ENCODE measurements around the gene TLR4. TPM values are rescaled to one million over a fixed set of nuclear protein-coding genes. Genes with fewer than 3 reads are reported as not detected.
A peak's percentile ranks its signal among the peaks of the same experiment; 100 is the strongest.

Gene TLR4
- total RNA-seq, result 116 and 187 TPM in 2 replicates

DNA sequence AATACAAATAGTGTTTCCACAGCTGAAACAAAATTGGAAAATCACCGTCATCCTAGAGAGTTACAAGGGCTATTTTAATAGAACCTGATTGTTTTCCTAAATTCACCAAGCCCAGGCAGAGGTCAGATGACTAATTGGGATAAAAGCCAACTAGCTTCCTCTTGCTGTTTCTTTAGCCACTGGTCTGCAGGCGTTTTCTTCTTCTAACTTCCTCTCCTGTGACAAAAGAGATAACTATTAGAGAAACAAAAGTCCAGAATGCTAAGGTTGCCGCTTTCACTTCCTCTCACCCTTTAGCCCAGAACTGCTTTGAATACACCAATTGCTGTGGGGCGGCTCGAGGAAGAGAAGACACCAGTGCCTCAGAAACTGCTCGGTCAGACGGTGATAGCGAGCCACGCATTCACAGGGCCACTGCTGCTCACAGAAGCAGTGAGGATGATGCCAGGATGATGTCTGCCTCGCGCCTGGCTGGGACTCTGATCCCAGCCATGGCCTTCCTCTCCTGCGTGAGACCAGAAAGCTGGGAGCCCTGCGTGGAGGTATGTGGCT, at the start of gene TLR4:
Gene TLR4 (plus strand): TSS at position 380 of the 552 bp plus-strand sequence. CDS start 70 bp downstream, at position 450.
- DNase-seq (ENCODE audit: low read depth in 2 of 2), result peak; percentile 95 to 98

GRCh38 chr9:117656002-117656401, 48.2 kb upstream of the TLR4 start:
- DNase-seq (ENCODE audit: low read depth in 2 of 2), result no peak

DNA sequence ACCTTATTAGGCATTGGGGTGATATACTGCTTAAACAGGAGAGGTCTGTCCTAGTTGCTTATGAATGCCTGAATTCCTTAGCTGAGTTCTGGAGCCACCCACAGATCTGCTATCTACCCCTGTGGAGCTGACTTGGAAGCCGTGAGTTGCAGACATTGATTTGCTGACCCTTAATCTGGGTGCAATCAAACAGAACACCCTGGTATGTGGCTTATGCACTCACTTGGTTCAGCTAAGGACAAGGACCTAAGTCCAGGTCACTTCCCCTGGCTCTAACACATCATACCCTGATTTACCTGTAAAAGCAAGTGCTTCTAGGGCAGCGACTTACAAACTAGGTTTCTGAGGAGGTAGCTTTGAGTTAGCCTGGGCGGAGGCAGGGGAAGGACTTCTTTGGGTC, 41.6 kb upstream of the TLR4 start:
- DNase-seq (ENCODE audit: low read depth in 2 of 2), result no peak

- DNase-seq (ENCODE audit: low read depth in 2 of 2), result no peak
Measured at GRCh38 chr9:117664419-117664818, 39.8 kb upstream of the TLR4 start.

DNA sequence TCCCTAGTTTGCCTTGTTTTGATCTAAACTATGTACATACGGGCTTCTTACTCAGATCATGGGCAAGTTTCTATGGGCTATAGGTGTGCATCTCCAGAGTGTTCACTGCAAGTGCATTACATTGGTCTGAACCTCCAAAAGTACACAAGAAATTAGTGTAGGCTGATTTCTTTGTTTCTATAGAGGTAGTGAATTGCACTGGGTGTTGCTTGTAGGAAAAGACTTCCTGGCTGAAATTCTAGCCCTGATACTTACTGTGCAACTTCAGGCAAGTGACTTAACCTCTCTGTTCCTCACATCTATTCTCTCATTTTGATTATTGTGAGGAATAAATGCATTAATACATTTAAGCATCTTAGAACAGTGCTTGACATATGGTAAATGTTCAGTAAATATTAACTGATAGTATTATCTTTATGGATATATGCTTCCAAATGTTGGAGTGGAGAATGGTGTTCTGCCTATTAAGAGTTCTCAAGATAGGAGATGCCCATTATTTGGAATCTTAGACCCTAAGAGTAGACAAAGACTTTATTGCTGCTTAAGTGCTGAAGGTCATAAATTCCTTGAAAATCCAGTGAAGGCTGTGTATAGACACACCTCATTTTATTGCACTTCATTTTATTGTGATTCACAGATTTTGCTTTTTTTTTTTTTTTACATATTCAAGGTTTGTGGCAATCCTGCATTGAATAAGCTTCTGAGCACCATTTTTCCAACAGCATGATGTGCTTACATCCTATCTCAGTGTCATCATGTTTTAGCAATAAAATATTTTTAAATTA, 38.4 kb upstream of the TLR4 start:
- no peak for DNase-seq (ENCODE audit: low read depth in 2 of 2)

DNA sequence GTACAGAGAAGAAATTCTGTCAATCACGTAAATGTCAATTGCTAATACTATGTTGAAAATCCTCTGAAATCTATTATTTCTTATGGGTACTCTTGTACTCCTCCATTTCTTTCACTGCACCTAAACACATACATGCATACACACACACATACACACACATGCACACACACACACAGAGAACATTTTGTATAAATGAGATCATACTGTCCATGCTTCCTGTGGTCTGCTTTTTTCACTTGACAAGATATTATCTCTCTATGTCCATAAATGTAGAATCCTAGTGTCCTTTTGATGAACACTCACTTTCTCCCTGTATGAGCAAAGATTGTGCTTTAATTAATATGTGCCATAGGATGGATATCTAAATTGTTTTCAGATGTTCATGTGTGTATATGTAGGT, 32.7 kb upstream of the TLR4 start:
- DNase-seq (ENCODE audit: low read depth in 2 of 2), result peak; percentile 8 to 57

DNA sequence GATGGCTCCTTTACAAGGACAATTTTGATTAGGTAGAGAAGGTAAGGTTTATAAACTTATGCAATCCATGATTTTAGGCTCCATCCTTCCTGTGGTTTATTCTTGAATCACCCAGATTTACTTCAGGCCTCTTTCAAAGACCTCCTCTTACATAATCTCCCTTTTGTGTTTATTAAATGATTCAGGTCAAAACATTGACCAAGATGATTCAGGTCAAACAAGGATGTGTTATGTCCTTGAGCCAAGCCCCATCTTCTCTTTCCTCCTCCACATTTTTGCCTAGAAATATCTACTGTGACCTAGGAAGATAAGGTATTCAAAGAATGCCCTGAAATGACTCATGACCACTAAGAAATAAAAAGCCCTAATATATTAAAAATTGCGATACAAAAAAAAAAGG, 31.8 kb upstream of the TLR4 start:
- DNase-seq (ENCODE audit: low read depth in 2 of 2), result peak in 1 of 2 donors; percentile 37

GRCh38 chr9:117677572-117677971, 26.6 kb upstream of the TLR4 start:
- DNase-seq (ENCODE audit: low read depth in 2 of 2), result peak; percentile 81 to 93

- peak; percentile 57 to 68 for DNase-seq (ENCODE audit: low read depth in 2 of 2)
Measured at GRCh38 chr9:117678871-117679270, 25.3 kb upstream of the TLR4 start.

GRCh38 chr9:117679416-117679815, 24.8 kb upstream of the TLR4 start:
- DNase-seq (ENCODE audit: low read depth in 2 of 2), result peak; percentile 80

DNA sequence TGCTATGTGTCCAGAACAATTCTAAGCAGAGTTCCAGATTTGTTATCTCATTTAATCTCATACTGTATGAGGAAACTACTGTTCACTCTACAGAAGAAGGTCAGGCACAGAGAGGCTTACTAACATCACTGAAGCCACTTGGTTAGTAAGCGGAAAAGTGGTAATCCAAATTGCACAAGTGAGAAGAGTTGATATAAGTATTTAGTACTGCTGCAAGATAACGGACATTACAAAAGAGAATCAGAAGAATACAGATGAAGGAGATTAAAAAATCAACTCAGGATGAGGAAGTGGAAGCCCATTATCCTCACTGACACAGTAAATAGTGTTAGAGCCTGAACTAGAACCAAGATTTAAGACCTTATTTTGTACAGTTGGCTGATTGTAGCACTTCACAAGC, 22.3 kb upstream of the TLR4 start:
- no peak for DNase-seq (ENCODE audit: low read depth in 2 of 2)

DNA sequence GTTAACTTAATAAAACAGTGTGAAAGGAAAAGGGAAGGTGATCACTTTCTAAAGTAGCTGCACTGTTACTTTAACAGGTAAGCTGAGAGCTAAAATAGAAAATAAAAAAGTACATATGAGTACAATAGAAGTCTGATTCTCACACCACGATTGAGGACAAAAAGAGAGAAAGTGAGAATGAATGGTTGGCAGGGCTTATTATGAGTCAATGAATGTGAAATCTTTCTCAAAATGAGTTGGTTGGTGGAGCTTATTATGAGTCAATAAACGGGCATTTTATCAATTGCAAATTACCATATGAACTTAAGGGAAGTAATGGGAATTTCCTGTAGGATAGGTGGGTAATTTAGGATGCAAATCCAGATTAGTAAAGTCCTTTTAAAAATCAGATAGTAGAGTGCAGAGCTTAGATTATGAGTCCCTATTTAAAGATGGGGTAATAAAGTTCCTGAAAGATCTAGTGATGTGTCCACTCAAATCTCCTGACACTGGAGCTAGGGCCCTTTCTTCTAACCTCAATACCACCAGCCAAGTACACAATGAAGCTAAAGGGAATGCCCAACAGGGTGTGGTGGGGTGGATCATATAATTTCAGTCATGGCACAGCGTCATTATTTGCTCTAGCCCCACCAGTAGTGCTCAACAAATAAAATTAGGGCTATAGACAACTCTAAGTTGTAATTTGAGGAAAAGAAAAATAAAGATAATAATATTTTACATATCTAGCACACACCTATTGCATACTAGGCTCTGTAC, 21.1 kb upstream of the TLR4 start:
- peak; percentile 6 to 42 for DNase-seq (ENCODE audit: low read depth in 2 of 2)

DNA sequence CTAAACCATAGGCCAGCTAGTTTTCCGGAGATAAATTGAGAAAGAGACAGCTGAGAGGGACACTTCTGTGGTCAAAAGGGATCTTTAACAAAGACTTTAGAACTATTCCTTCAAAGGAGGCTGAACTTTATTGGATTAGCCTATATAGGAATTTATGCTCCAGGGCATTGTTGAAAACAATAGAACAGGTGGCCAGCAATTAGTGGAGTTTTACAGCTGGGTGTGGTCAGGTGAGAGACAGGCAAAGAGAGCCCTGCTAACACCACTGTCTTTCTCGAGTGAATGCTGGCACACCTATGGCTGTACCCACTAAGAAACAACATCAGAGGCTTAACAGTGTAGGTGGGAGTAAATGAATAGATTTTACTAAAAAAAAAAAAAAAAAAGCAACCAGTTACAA, 16.7 kb upstream of the TLR4 start:
- DNase-seq (ENCODE audit: low read depth in 2 of 2), result no peak

DNA sequence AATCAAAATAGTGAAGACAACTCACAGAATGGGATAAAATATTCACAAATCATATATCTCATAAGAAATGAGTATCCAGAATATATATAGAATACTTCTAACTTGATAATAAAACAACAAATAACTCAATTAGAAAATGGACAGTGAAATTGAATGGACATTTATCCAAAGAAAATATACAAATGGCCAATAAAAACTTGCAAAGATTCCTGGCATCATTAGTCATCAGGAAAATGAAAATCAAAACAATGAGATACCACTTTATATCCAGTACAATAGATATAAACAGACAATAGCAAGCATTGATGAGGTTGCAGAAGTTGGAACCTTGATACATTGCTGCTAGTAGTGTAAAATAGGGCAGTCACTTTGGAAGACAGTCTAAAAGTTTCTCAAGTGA, 12.8 kb upstream of the TLR4 start:
- DNase-seq (ENCODE audit: low read depth in 2 of 2), result peak; percentile 53 to 83

- no peak for DNase-seq (ENCODE audit: low read depth in 2 of 2)
Measured at GRCh38 chr9:117696154-117696553, 8.0 kb upstream of the TLR4 start.

DNA sequence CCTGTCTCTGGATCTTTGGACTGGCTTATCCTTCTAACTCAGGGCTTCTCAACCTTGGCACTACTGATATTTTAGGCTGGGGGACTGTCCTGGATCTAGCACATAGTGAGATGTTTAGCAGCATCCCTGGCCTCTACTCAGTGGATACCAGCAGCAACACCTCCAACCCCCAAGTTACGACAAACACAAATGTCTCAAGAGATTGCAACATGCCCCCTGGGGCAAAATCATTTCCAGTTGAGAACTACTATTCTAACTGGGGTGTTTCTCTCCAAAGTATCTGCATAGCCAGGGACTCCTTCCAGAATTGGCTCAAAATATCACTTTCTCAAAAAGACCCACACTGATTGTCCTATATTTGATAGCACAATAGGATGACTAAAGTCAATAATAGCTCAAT, 7.2 kb upstream of the TLR4 start:
- DNase-seq (ENCODE audit: low read depth in 2 of 2), result no peak

DNA sequence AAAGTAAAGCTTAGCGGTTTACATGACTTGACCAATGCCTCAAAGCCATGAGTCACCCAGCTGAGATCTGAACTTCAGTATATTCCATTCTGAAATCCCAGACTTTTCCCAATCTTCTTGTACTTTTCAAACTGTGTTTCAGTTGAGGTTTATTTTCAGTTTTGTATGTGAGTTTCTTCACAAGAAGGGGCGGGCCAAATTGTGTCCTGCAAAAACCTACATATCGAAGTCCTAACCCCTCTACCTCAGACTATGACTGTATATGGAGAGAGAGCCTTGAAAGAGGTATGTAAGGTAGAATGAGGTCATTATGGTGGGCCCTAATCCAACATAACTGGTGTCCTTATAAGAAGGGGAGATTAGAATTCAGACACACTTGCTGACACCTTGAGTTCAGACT, 666 bp upstream of the TLR4 start:
- peak in 1 of 2 donors; percentile 73 for DNase-seq (ENCODE audit: low read depth in 2 of 2)

DNA sequence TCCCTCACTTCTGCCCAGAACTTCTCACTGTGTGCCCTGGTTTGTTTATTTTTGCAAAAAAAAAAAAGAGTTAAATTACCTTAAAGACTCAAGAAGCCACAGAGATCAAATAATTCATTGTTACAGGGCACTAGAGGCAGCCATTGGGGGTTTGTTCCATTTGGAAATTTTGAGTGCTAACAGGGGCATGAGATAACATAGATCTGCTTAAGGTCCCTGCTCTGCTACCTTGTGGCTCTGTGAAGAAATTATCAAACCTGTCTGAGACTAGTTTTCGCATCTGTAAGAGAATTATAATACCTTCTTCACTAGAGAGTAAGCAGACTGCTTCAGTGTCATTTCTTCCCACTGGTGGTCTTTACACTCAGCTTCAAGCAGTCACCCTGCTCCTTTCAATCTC, 394 bp downstream of the TLR4 start:
- DNase-seq (ENCODE audit: low read depth in 2 of 2), result peak in 1 of 2 donors; percentile 23

DNA sequence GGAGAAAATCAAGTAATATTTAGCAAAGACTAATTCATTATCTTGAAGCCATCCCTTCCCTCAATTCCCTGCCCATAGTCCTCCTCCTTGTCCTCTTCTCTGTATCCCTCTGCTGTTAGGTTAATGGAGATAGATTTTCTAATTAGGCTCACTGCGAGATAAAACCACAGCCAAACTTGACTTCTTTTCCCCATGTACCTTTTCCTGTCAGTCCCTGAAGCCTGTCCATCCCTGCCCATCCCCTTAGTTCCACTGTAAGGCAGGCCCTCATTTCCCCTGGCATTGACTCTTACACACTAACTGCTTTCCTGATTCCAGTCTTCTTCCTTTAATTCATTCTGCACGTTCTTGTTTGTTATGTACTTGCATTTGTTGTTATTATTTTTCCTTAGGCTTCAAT, 1.2 kb downstream of the TLR4 start:
- DNase-seq (ENCODE audit: low read depth in 2 of 2), result peak in 1 of 2 donors; percentile 59

DNA sequence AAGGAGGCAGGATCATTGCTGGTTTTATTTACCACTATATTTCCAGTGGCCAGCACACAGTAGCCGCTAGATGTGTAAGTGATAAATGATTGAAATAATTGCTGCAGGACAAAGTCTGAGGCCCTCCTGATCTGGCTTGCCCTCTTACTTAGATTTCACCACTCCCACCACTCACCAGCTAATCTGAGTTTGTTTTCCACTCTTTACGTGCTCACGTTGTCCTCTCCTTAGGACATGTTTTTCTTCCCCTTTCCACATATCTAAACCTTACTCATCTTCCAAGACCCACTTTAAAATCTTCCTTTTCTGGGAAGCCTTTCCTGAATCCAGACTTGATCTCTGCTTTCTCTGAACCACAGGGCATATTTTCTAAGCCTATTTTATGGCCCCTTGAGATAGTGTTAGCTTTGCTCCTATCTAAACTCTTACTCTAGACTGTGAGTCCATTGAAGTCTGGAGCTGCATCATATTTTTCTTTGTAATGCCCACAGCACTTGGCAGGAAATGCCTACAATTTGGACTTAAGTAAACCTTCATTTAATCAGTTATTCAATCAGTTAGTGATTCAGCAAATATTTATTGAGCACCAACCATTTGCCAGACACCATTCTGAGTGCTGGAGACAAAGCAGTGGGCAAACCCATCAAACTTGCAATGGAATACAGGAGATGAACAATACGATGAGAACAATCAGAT, 2.4 kb downstream of the TLR4 start:
- peak; percentile 31 to 53 for DNase-seq (ENCODE audit: low read depth in 2 of 2)

DNA sequence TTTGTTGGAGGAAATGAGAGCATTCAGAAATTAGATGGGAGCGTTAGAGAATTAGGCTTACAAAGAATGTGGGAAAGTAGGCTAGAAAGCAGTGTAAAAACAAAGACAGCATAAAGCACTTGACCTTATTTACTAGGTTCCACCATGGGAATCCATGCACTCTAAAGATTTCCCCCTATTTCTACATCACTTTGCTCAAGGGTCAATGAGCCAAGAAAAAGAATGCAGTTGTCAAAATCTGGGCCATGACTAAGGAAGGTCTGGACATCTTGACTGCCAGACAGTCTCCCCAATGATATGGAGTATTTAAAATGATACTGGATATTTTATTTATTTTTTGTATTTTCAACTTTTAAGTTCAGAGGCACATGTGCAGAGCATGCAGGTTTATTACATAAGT, 3.4 kb downstream of the TLR4 start:
- DNase-seq (ENCODE audit: low read depth in 2 of 2), result no peak

- no peak for DNase-seq (ENCODE audit: low read depth in 2 of 2)
Measured at GRCh38 chr9:117709936-117710335, 5.7 kb downstream of the TLR4 start.

All from lung microvascular endothelial cell (primary cell).